Measurements from ENCODE around the gene DAD1. TPM values are rescaled to one million over a fixed set of nuclear protein-coding genes. Genes with fewer than 3 reads are reported as not detected.

DAD1 gene
- total and polyA plus RNA-seq, 8 donors = 36.8 to 236 (median 172) TPM; not detected in 1

DNA sequence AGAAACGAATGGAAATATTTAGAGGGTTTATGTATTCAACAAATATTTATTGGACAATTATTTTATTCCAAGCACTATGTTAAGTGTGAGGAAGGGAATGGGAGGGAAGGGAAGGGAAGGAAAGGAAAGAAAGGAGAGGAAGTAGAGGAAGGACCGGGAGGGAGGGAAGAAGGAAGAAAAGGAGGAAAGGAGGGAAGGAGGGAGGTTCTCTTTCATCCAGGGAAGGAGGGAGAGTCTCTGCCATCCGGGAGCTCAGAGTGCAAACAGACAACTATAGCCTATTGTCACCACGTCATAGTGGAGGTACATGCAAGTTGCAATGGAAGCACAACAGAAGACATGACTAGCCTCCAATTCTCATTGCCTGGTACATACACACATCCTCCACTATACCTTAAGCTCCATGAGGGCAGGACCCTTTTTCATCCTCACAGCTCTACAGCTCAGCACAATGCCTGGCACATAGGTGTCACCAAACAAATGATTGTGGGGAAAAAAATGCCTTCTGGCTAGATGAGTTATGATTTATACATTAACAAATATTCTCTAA is 48.1 kb downstream of the DAD1 start:
- H3K4me3 ChIP-seq = no peak overlapping the region
- H3K4me1 ChIP-seq = peaks cover under 1 to 25% (median 9%) of the 10 kb centered on the region in 4 donors
- no peak for DNase-seq
- H3K36me3 ChIP-seq = no peaks in the 10 kb centered on the region
- no peak for TF ChIP-seq POLR2AphosphoS5 (IDR thresholded peaks at IDR 0.05)
- TF ChIP-seq POLR2A (IDR thresholded peaks at IDR 0.05) = no peak
- TF ChIP-seq EP300 (IDR thresholded peaks at IDR 0.05) = no peak
- TF ChIP-seq, protein P1, sequence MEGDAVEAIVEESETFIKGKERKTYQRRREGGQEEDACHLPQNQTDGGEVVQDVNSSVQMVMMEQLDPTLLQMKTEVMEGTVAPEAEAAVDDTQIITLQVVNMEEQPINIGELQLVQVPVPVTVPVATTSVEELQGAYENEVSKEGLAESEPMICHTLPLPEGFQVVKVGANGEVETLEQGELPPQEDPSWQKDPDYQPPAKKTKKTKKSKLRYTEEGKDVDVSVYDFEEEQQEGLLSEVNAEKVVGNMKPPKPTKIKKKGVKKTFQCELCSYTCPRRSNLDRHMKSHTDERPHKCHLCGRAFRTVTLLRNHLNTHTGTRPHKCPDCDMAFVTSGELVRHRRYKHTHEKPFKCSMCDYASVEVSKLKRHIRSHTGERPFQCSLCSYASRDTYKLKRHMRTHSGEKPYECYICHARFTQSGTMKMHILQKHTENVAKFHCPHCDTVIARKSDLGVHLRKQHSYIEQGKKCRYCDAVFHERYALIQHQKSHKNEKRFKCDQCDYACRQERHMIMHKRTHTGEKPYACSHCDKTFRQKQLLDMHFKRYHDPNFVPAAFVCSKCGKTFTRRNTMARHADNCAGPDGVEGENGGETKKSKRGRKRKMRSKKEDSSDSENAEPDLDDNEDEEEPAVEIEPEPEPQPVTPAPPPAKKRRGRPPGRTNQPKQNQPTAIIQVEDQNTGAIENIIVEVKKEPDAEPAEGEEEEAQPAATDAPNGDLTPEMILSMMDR (IDR thresholded peaks at IDR 0.05) = no peak
- intact Hi-C loops (cut with DNase I; ENCODE audit: low total_unique reads) = no loop called here
- no peaks in the 10 kb centered on the region for H3K27me3 ChIP-seq
- 66 to 83% (median 75%) methylated on average over 4 of the region's 4 CpGs for WGBS, 5 donors
- H3K27ac ChIP-seq = no peak overlapping the region
- no peaks in the 10 kb centered on the region for H3K9me3 ChIP-seq

DNA sequence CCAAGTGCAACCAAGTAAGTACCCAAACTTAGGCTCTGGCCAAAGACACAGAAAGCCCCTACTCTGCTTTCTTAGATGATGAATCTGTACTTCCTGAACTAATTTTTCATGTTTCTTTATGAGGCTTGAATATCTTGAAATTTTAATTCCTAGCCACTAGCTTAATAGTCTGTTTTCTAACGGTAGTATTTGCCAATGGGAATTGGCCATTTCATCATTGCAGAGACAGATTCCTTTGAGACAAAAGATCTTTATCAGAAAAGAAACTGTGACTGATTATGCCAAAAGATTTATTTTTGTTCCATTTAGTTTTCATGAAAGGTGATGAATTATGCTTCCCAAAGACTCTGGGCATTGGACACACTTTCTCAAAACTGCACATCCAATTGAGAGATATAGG is 48.7 kb downstream of the DAD1 start:
- TF ChIP-seq, protein P1 (IDR thresholded peaks at IDR 0.05) = no peak
- no peak for TF ChIP-seq EP300 (IDR thresholded peaks at IDR 0.05)
- no peak for TF ChIP-seq POLR2A (IDR thresholded peaks at IDR 0.05)
- 46 to 65% (median 58%) methylated on average over 1 of the region's 1 CpG for WGBS, 5 donors
- H3K4me3 ChIP-seq = no peak overlapping the region
- no peaks in the 10 kb centered on the region for H3K36me3 ChIP-seq
- H3K4me1 ChIP-seq = peaks cover 0 to 23% (median 7%) of the 10 kb centered on the region in 4 donors
- intact Hi-C loops (cut with DNase I; ENCODE audit: low total_unique reads) = no loop called here
- H3K27me3 ChIP-seq = no peaks in the 10 kb centered on the region
- no peaks in the 10 kb centered on the region for H3K9me3 ChIP-seq
- DNase-seq = no peak
- H3K27ac ChIP-seq = no peak overlapping the region

DNA sequence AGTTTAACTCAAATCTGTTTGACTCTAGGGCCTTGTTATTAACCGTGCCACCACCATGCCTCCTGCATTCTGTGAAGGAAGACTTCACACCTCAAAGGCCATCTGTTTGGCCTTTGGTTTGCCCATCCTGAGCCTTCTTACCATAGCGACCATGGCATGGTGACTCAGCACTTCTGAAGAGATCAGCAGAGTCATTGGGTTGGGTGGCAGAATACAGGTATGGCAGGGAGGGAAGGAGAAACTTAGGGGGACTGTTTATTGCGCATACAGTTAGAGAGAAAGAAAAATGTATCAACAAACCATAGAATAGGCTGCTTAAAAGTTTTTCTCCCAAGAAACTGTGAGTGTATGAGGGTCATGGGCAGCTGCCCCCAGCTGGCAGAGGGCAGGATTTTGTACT is 49.2 kb downstream of the DAD1 start:
- WGBS, 5 donors = 72 to 88% (median 87%) methylated on average over 3 of the region's 3 CpGs
- Histone ChIP-seq H3K27me3 (no peaks in the 10 kb centered on the region), H3K4me3 (no peak overlapping the region), H3K36me3 (no peaks in the 10 kb centered on the region), H3K9me3 (no peaks in the 10 kb centered on the region), H3K27ac (peak overlapping the region in 1 of 5 donors; percentile 7), H3K4me1 (peaks cover 0 to 23% (median 7%) of the 10 kb centered on the region in 4 donors)
- intact Hi-C loops (cut with DNase I; ENCODE audit: low total_unique reads) = no loop called here
- TF ChIP-seq POLR2AphosphoS5 (IDR thresholded peaks at IDR 0.05) (no peak), EP300 (IDR thresholded peaks at IDR 0.05) (no peak), POLR2A (IDR thresholded peaks at IDR 0.05) (no peak)
- TF ChIP-seq, protein P1 (IDR thresholded peaks at IDR 0.05) = no peak
- no peak for DNase-seq

DNA sequence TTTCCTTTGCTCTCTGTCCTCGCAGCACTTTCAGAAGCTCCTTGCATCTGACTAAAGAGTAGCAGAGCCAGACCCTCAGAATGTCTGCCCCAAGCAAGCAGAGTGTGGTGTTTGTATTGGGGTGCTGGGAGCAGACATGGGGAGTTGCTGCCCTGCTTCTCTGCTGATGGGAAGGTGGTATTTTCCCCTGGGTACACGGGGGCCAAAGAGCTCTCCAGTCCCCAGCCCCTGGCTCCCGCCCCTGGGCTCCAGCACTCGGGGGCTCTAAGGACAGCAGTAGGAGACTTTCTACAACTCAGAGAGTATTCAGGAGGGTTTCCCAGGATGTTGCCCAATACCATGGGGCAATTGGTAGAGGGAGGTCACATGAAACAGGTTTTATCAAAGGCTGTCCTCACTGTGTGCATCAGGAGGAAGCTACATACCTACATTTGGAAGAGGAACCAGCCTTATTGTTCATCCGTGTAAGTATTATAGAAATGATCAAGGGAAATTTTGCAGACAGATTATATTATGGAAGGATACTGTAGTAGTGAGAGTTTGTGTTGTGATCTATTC is 50.3 kb downstream of the DAD1 start:
- Histone ChIP-seq H3K36me3 (no peaks in the 10 kb centered on the region), H3K4me1 (peaks cover 0 to 23% (median 7%) of the 10 kb centered on the region in 4 donors), H3K9me3 (no peaks in the 10 kb centered on the region), H3K4me3 (no peak overlapping the region), H3K27ac (peak overlapping the region in 4 of 5 donors; percentile 38 to 62 (median 60)), H3K27me3 (no peaks in the 10 kb centered on the region)
- intact Hi-C loops (cut with DNase I; ENCODE audit: low total_unique reads) = no loop called here
- no peak for DNase-seq
- 79 to 86% (median 81%) methylated on average over 4 to 5 of the region's 5 CpGs for WGBS, 5 donors
- TF ChIP-seq POLR2AphosphoS5 (IDR thresholded peaks at IDR 0.05) (no peak), EP300 (IDR thresholded peaks at IDR 0.05) (no peak), POLR2A (IDR thresholded peaks at IDR 0.05) (no peak)
- TF ChIP-seq, protein P1 (IDR thresholded peaks at IDR 0.05) = no peak
